ENCODE measurements around the gene ENTREP3. TPM values are rescaled to one million over a fixed set of nuclear protein-coding genes. Genes with fewer than 3 reads are reported as not detected.
"Not testable (repeated sequence)": the region's sequence is repeated elsewhere in the genome, so short reads cannot be mapped to it uniquely, and the experiment has no call there.

ENTREP3 gene
- total and polyA plus RNA-seq, 4 donors, result 8.4 to 28.7 (median 12.9) TPM

DNA sequence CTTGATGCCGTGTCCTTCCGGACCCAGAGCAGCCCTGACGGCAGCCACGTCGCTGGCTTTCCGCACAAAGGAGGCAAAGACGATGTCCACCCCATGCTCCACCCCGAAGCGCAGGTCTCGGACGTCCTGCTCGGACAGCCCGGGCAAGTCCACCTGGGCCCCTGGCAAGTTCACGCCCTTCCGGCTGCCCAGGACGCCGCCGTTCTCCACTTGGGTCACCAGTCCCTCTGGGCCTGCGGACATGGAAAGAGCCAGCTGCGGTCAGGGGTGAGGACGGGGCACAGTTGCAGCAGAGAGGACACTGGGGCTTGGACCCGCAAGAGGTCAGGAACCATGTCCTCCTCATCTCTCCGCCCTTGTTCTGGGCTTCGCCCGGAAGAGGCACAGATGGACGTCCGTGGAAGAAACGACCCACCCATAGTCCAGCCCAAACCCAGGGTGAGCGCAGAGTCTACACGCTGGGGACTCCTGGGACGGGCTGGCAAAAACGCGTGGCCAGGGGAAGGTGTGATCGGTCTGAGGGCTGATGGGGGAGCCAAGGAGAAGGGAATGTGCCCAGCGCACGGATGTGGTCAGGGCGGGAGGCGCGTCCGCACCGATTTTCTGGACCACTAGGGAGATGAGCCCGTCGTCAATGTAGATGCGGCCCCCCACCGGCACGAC, 39.4 kb upstream of the ENTREP3 start:
- H3K4me3 ChIP-seq, result no peak overlapping the region

DNA sequence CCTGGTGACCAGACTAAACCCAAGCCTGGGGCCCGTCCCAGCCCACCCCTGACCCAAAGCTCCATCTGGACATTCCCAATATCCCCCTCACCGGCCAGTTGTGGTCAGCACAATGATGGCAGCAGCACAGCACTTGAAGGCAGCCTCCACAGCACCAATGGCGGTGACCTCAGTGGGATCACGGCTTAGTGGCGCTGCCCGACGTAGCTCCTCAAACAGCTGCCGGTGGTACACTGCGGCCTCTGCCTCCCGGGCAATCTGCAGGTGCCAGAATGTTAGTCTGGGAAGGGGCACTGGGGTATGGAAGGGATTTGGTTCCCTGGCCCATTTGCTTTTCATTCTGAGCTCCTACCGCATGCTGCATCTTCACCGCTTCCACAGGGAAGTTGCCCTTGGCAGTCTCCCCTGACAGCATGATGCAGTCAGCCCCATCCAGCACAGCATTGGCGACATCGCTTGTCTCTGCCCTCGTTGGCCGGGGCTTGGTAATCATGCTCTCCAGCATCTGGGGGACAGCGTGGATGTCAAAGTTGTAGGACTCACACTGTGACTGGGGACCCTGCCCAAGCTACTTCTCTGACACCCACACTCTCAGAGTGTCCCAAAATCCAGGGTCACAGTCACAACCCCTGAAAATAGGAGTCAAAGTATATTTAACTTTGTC, 37.9 kb upstream of the ENTREP3 start:
- WGBS, 2 donors, result 86 to 90% methylated on average over 17 of the region's 17 CpGs
- ATAC-seq (ENCODE audit: insufficient read depth, low FRiP score), result no peak
- Histone ChIP-seq H3K4me3 (no peak overlapping the region), H3K27ac (ENCODE audit: low read depth in 1 of 2, low read length in 1 of 2) (no peak overlapping the region), H3K27me3 (ENCODE audit: control insufficient read depth in 3 of 3, insufficient read depth in 3 of 3, low read length in 2 of 3) (peaks cover 0 to 50% (median 35%) of the 10 kb centered on the region in 3 donors), H3K9ac (ENCODE audit: insufficient read depth in 1 of 2, low read length in 2 of 2) (no peak overlapping the region), H3K36me3 (ENCODE audit: control insufficient read depth in 4 of 4, insufficient read depth in 4 of 4, low read length in 4 of 4) (peaks cover 0 to 2% (median 0%) of the 10 kb centered on the region in 4 donors), H3K4me1 (ENCODE audit: control insufficient read depth in 5 of 5, insufficient read depth in 5 of 5, low read length in 5 of 5) (peaks cover 0 to 6% (median 0%) of the 10 kb centered on the region in 5 donors), H3K9me3 (ENCODE audit: control insufficient read depth in 4 of 4, insufficient read depth in 3 of 4, low read length in 3 of 4) (peaks cover 0 to 2% (median 0%) of the 10 kb centered on the region in 4 donors)
- TF ChIP-seq, protein P1, sequence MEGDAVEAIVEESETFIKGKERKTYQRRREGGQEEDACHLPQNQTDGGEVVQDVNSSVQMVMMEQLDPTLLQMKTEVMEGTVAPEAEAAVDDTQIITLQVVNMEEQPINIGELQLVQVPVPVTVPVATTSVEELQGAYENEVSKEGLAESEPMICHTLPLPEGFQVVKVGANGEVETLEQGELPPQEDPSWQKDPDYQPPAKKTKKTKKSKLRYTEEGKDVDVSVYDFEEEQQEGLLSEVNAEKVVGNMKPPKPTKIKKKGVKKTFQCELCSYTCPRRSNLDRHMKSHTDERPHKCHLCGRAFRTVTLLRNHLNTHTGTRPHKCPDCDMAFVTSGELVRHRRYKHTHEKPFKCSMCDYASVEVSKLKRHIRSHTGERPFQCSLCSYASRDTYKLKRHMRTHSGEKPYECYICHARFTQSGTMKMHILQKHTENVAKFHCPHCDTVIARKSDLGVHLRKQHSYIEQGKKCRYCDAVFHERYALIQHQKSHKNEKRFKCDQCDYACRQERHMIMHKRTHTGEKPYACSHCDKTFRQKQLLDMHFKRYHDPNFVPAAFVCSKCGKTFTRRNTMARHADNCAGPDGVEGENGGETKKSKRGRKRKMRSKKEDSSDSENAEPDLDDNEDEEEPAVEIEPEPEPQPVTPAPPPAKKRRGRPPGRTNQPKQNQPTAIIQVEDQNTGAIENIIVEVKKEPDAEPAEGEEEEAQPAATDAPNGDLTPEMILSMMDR (IDR thresholded peaks at IDR 0.05; ENCODE audit: control extremely low read depth, extremely low read depth), result no peak
- DNase-seq, result no peak

More for the DNA sequence above, 39.4 kb upstream of the ENTREP3 start:
- peaks cover 0 to 6% (median 0%) of the 10 kb centered on the region in 5 donors for H3K4me1 ChIP-seq (ENCODE audit: control insufficient read depth in 5 of 5, insufficient read depth in 5 of 5, low read length in 5 of 5)
- peaks cover 0 to 50% (median 35%) of the 10 kb centered on the region in 3 donors for H3K27me3 ChIP-seq (ENCODE audit: control insufficient read depth in 3 of 3, insufficient read depth in 3 of 3, low read length in 2 of 3)
- no peak for DNase-seq
- H3K27ac ChIP-seq (ENCODE audit: low read depth in 1 of 2, low read length in 1 of 2), result no peak overlapping the region
- no peaks in the 10 kb centered on the region for H3K36me3 ChIP-seq (ENCODE audit: control insufficient read depth in 4 of 4, insufficient read depth in 4 of 4, low read length in 4 of 4)
- WGBS, 2 donors, result 33 to 35% methylated on average over 46 of the region's 46 CpGs
- no peak for ATAC-seq (ENCODE audit: insufficient read depth, low FRiP score)
- no peak overlapping the region for H3K9ac ChIP-seq (ENCODE audit: insufficient read depth in 1 of 2, low read length in 2 of 2)
- TF ChIP-seq, protein P1 (IDR thresholded peaks at IDR 0.05; ENCODE audit: control extremely low read depth, extremely low read depth), result no peak
- H3K9me3 ChIP-seq (ENCODE audit: control insufficient read depth in 4 of 4, insufficient read depth in 3 of 4, low read length in 3 of 4), result peaks cover 0 to 2% (median 0%) of the 10 kb centered on the region in 4 donors

DNA sequence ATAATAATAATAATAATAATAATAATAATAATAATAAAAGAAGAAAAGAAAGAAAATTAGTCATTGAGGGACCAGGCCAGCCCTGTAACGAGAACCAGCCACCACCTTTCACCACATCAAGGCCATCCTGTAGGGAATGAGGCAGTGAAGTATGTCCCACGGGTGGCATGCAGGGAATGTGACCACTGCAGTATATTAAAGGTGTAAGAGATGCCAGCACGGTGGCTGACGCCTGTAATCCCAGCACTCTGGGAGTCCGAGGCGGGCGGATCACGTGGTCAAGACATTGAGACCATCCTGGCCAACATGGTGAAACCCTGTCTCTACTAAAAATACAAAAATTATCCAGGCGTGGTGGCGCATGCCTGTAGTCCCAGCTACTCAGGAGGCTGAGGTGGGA, 35.7 kb upstream of the ENTREP3 start:
- peaks cover 0 to 32% (median 20%) of the 10 kb centered on the region in 3 donors for H3K27me3 ChIP-seq (ENCODE audit: control insufficient read depth in 3 of 3, insufficient read depth in 3 of 3, low read length in 2 of 3)
- 89 to 91% methylated on average over 10 of the region's 10 CpGs for WGBS, 2 donors
- DNase-seq; H3K9me3 ChIP-seq (ENCODE audit: control insufficient read depth in 4 of 4, insufficient read depth in 3 of 4, low read length in 3 of 4); H3K27ac ChIP-seq (ENCODE audit: low read depth in 1 of 2, low read length in 1 of 2); ATAC-seq (ENCODE audit: insufficient read depth, low FRiP score); H3K36me3 ChIP-seq (ENCODE audit: control insufficient read depth in 4 of 4, insufficient read depth in 4 of 4, low read length in 4 of 4); H3K4me3 ChIP-seq; H3K4me1 ChIP-seq (ENCODE audit: control insufficient read depth in 5 of 5, insufficient read depth in 5 of 5, low read length in 5 of 5); H3K9ac ChIP-seq (ENCODE audit: insufficient read depth in 1 of 2, low read length in 2 of 2): not testable (repeated sequence)

DNA sequence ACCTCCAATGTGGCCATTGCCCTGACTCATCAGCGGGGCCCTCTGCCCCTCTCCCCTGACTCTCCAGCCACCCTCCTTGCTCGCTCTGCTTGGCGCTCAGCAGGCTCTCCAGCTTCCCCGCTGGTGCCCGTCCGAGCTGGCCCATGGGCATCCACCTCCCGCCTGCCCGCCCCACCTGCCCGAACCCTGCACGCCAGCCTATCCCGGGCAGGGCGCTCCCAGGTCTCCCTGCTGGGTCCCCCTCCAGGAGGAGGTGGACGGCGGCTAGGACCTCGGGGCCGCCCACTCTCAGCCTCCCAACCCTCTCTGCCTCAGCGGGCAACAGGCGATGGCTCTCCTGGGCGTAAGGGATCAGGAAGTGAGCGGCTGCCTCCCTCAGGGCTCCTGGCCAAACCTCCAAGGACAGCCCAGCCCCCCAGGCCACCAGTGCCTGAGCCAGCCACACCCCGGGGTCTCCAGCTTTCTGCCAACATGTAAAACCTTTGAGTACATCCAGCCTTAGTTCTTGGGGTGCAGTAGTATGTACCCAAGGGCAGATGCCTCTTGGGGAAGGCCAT, 32.8 kb upstream of the ENTREP3 start:
- DNase-seq (no peak), ATAC-seq (ENCODE audit: insufficient read depth, low FRiP score) (no peak)
- Histone ChIP-seq H3K4me1 (ENCODE audit: control insufficient read depth in 5 of 5, insufficient read depth in 5 of 5, low read length in 5 of 5) (no peaks in the 10 kb centered on the region), H3K27ac (ENCODE audit: low read depth in 1 of 2, low read length in 1 of 2) (no peak overlapping the region), H3K9me3 (ENCODE audit: control insufficient read depth in 4 of 4, insufficient read depth in 3 of 4, low read length in 3 of 4) (no peaks in the 10 kb centered on the region), H3K9ac (ENCODE audit: insufficient read depth in 1 of 2, low read length in 2 of 2) (no peak overlapping the region), H3K36me3 (ENCODE audit: control insufficient read depth in 4 of 4, insufficient read depth in 4 of 4, low read length in 4 of 4) (peaks cover 0 to 3% (median under 1%) of the 10 kb centered on the region in 4 donors), H3K27me3 (ENCODE audit: control insufficient read depth in 3 of 3, insufficient read depth in 3 of 3, low read length in 2 of 3) (peaks cover 0 to 4% (median 0%) of the 10 kb centered on the region in 3 donors), H3K4me3 (no peak overlapping the region)
- 93% methylated on average over 21 of the region's 21 CpGs for WGBS, 2 donors
- TF ChIP-seq, protein P1 (IDR thresholded peaks at IDR 0.05; ENCODE audit: control extremely low read depth, extremely low read depth), result no peak

All from lung (tissue), 12 donors.